Measurements from ENCODE around the gene CYP3A5.
"Not testable (repeated sequence)": the region's sequence is repeated elsewhere in the genome, so short reads cannot be mapped to it uniquely, and the experiment has no call there.

The CYP3A5 gene

DNA sequence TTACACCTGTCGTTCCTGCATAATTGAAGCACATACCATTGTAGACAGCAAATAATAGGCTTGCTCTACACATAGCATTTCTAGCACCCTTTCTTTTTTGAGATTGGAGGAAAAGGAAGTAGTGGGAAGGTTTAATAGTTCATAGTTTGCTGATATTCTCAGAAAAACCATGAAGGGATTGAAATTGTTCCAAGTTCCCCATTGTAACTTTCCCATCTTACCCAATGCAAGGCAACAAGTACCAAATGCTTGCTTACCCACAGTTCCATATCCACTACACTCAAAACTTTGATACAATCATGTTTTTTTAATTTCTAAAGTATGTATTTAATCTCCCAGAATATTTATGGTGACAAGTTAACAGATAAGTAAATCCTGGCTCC is 13.8 kb downstream of the CYP3A5 start:
- no peak overlapping the region for H2BK5ac ChIP-seq (ENCODE audit: low read length)
- no peaks in the 10 kb centered on the region for H3K27me3 ChIP-seq (ENCODE audit: control insufficient read depth in 3 of 3, insufficient read depth in 3 of 3, low read depth in 1 of 3, low read length in 3 of 3)
- no peak overlapping the region for H3K23ac ChIP-seq (ENCODE audit: low read depth, low read length, poor library complexity)
- no peaks in the 10 kb centered on the region for H3K79me1 ChIP-seq (ENCODE audit: low read depth, low read length)
- no peak overlapping the region for H3K4me3 ChIP-seq (ENCODE audit: low read length in 2 of 2)
- WGBS, 2 donors (ENCODE audit: extremely low coverage in 2 of 2, insufficient read length in 2 of 2, insufficient replicate concordance in 1 of 2): no CpG with 5 or more reads among the region's 1 CpG
- H3K4me2 ChIP-seq (ENCODE audit: insufficient read depth, low read length, poor library complexity, severe bottlenecking): no peak overlapping the region
- no peak overlapping the region for H3K14ac ChIP-seq (ENCODE audit: low read length)
- no peak overlapping the region for H2AFZ ChIP-seq (ENCODE audit: low read length)
- H2AK5ac ChIP-seq (ENCODE audit: low read depth, low read length): no peak overlapping the region
- no peak overlapping the region for H4K8ac ChIP-seq (ENCODE audit: low read depth, low read length)
- H3K9me3 ChIP-seq (replicated peaks in 1 of 2; ENCODE audit: control insufficient read depth in 2 of 2, insufficient read depth in 1 of 2, low read depth in 1 of 2, low read length in 2 of 2): no peaks in the 10 kb centered on the region
- H3K9ac ChIP-seq (ENCODE audit: low read depth, low read length, poor library complexity): no peak overlapping the region
- no peak overlapping the region for H3K27ac ChIP-seq (replicated peaks; ENCODE audit: low read length)
- H2BK15ac ChIP-seq (ENCODE audit: low read length): no peak overlapping the region
- no peak overlapping the region for H3K18ac ChIP-seq (ENCODE audit: low read length)
- no peak overlapping the region for H2BK12ac ChIP-seq (ENCODE audit: low read length)
- no peaks in the 10 kb centered on the region for H3K36me3 ChIP-seq (replicated peaks in 1 of 2; ENCODE audit: control insufficient read depth in 2 of 2, insufficient read depth in 2 of 2, low read length in 2 of 2)
- no peak for DNase-seq (ENCODE audit: low spot score)
- H3K4ac ChIP-seq (ENCODE audit: low read length): no peak overlapping the region
- no peak overlapping the region for H4K91ac ChIP-seq (ENCODE audit: low read depth, low read length, poor library complexity)
- H3K4me1 ChIP-seq (ENCODE audit: control insufficient read depth in 2 of 2, insufficient read depth in 1 of 2, low read depth in 1 of 2, low read length in 2 of 2): no peaks in the 10 kb centered on the region
- H2BK120ac ChIP-seq (ENCODE audit: low read depth, low read length): no peak overlapping the region

DNA sequence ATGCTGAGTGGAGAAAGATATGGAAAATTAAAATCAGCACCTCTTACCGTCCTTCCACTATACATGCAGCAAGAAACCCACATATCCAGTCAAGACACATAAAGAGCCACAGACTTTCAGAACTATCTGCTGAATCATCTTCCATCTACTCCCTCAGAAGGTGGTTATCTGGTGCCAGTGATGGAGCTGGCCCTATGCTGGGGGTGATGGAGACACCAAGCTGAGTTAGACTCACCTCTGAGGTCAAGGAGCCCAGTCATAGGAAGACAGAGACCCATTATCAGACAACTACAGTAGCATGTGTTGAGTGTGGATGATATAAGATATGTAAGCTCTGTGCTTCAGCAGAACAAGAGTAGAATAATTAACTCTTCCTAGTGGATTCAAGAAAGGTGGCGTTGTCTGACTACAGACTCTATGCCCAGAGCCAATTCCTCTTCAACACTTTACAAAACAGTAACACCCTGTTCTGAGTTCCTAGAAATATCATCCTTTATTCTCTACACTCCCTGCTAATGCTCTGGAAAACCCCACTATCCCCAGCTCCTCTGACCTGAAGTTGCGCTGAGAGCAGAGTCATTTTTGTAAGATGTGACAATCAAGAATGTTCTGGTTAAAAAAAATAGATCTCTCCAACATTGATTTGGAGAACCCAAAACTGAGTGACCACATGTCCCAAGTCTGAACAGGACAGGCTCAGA is 14.3 kb downstream of the CYP3A5 start:
- Histone ChIP-seq H2BK5ac (ENCODE audit: low read length) (no peak overlapping the region), H3K36me3 (replicated peaks in 1 of 2; ENCODE audit: control insufficient read depth in 2 of 2, insufficient read depth in 2 of 2, low read length in 2 of 2) (no peaks in the 10 kb centered on the region), H3K9me3 (replicated peaks in 1 of 2; ENCODE audit: control insufficient read depth in 2 of 2, insufficient read depth in 1 of 2, low read depth in 1 of 2, low read length in 2 of 2) (no peaks in the 10 kb centered on the region), H3K14ac (ENCODE audit: low read length) (no peak overlapping the region), H3K9ac (ENCODE audit: low read depth, low read length, poor library complexity) (no peak overlapping the region), H3K4me2 (ENCODE audit: insufficient read depth, low read length, poor library complexity, severe bottlenecking) (no peak overlapping the region), H3K4me3 (ENCODE audit: low read length in 2 of 2) (no peak overlapping the region), H3K79me1 (ENCODE audit: low read depth, low read length) (no peaks in the 10 kb centered on the region), H2BK15ac (ENCODE audit: low read length) (no peak overlapping the region), H3K4ac (ENCODE audit: low read length) (no peak overlapping the region), H3K23ac (ENCODE audit: low read depth, low read length, poor library complexity) (no peak overlapping the region), H3K27me3 (ENCODE audit: control insufficient read depth in 3 of 3, insufficient read depth in 3 of 3, low read depth in 1 of 3, low read length in 3 of 3) (no peaks in the 10 kb centered on the region), H3K18ac (ENCODE audit: low read length) (no peak overlapping the region), H3K27ac (replicated peaks; ENCODE audit: low read length) (no peak overlapping the region), H4K8ac (ENCODE audit: low read depth, low read length) (no peak overlapping the region), H2AK5ac (ENCODE audit: low read depth, low read length) (no peak overlapping the region), H3K4me1 (ENCODE audit: control insufficient read depth in 2 of 2, insufficient read depth in 1 of 2, low read depth in 1 of 2, low read length in 2 of 2) (no peaks in the 10 kb centered on the region), H2AFZ (ENCODE audit: low read length) (no peak overlapping the region), H2BK12ac (ENCODE audit: low read length) (no peak overlapping the region), H4K91ac (ENCODE audit: low read depth, low read length, poor library complexity) (no peak overlapping the region), H2BK120ac (ENCODE audit: low read depth, low read length) (no peak overlapping the region)
- WGBS, 2 donors (ENCODE audit: extremely low coverage in 2 of 2, insufficient read length in 2 of 2, insufficient replicate concordance in 1 of 2): no CpG with 5 or more reads among the region's 3 CpGs
- DNase-seq (ENCODE audit: low spot score): no peak

DNA sequence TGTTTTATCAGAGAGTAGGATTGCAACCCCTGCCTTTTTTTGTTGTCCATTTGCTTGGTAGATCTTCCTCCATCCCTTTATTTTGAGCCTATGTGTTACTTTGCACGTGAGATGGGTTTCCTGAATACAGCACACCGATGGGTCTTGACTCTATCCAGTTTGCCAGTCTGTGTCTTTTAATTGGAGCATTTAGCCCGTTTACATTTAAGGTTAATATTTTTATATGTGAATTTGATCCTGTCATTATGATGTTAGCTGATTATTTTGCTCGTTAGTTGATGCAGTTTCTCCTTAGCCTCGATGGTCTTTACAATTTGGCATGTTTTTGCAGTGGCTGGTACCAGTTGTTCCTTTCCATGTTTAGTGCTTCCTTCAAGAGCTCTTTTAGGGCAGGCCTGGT is 21.9 kb downstream of the CYP3A5 start:
- H3K4me1 ChIP-seq (ENCODE audit: control insufficient read depth in 2 of 2, insufficient read depth in 1 of 2, low read depth in 1 of 2, low read length in 2 of 2); H2BK12ac ChIP-seq (ENCODE audit: low read length); H4K8ac ChIP-seq (ENCODE audit: low read depth, low read length); H3K27ac ChIP-seq (replicated peaks; ENCODE audit: low read length); H2BK5ac ChIP-seq (ENCODE audit: low read length); H3K9ac ChIP-seq (ENCODE audit: low read depth, low read length, poor library complexity); H2AK5ac ChIP-seq (ENCODE audit: low read depth, low read length); H3K18ac ChIP-seq (ENCODE audit: low read length); H3K27me3 ChIP-seq (ENCODE audit: control insufficient read depth in 3 of 3, insufficient read depth in 3 of 3, low read depth in 1 of 3, low read length in 3 of 3); H3K4ac ChIP-seq (ENCODE audit: low read length); H3K23ac ChIP-seq (ENCODE audit: low read depth, low read length, poor library complexity); H3K14ac ChIP-seq (ENCODE audit: low read length); H2BK120ac ChIP-seq (ENCODE audit: low read depth, low read length); H2AFZ ChIP-seq (ENCODE audit: low read length); H3K36me3 ChIP-seq (replicated peaks in 1 of 2; ENCODE audit: control insufficient read depth in 2 of 2, insufficient read depth in 2 of 2, low read length in 2 of 2); H4K91ac ChIP-seq (ENCODE audit: low read depth, low read length, poor library complexity); DNase-seq (ENCODE audit: low spot score); H3K9me3 ChIP-seq (replicated peaks in 1 of 2; ENCODE audit: control insufficient read depth in 2 of 2, insufficient read depth in 1 of 2, low read depth in 1 of 2, low read length in 2 of 2); H3K4me3 ChIP-seq (ENCODE audit: low read length in 2 of 2); H3K4me2 ChIP-seq (ENCODE audit: insufficient read depth, low read length, poor library complexity, severe bottlenecking); H3K79me1 ChIP-seq (ENCODE audit: low read depth, low read length); H2BK15ac ChIP-seq (ENCODE audit: low read length): not testable (repeated sequence)
- WGBS, 2 donors (ENCODE audit: extremely low coverage in 2 of 2, insufficient read length in 2 of 2, insufficient replicate concordance in 1 of 2): no CpG with 5 or more reads among the region's 5 CpGs

DNA sequence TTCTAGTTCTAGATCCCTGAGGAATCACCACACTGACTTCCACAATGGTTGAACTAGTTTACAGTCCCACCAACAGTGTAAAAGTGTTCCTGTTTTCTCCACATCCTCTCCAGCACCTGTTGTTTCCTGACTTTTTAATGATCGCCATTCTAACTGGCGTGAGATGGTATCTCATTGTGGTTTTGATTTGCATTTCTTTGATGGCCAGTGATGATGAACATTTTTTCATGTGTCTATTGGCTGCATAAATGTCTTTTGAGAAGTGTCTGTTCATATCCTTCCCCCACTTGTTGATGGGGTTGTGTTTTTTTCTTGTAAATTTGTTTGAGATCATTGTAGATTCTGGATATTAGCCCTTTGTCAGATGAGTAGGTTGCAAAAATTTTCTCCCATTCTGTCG is 25.2 kb downstream of the CYP3A5 start:
- H3K9ac ChIP-seq (ENCODE audit: low read depth, low read length, poor library complexity); H3K36me3 ChIP-seq (replicated peaks in 1 of 2; ENCODE audit: control insufficient read depth in 2 of 2, insufficient read depth in 2 of 2, low read length in 2 of 2); H2BK12ac ChIP-seq (ENCODE audit: low read length); H3K23ac ChIP-seq (ENCODE audit: low read depth, low read length, poor library complexity); H3K4ac ChIP-seq (ENCODE audit: low read length); H2AFZ ChIP-seq (ENCODE audit: low read length); H3K27me3 ChIP-seq (ENCODE audit: control insufficient read depth in 3 of 3, insufficient read depth in 3 of 3, low read depth in 1 of 3, low read length in 3 of 3); H3K79me1 ChIP-seq (ENCODE audit: low read depth, low read length); H3K4me2 ChIP-seq (ENCODE audit: insufficient read depth, low read length, poor library complexity, severe bottlenecking); H3K27ac ChIP-seq (replicated peaks; ENCODE audit: low read length); H3K4me1 ChIP-seq (ENCODE audit: control insufficient read depth in 2 of 2, insufficient read depth in 1 of 2, low read depth in 1 of 2, low read length in 2 of 2); DNase-seq (ENCODE audit: low spot score); H3K18ac ChIP-seq (ENCODE audit: low read length); H2BK120ac ChIP-seq (ENCODE audit: low read depth, low read length); H2BK5ac ChIP-seq (ENCODE audit: low read length); H4K91ac ChIP-seq (ENCODE audit: low read depth, low read length, poor library complexity); H4K8ac ChIP-seq (ENCODE audit: low read depth, low read length); H3K9me3 ChIP-seq (replicated peaks in 1 of 2; ENCODE audit: control insufficient read depth in 2 of 2, insufficient read depth in 1 of 2, low read depth in 1 of 2, low read length in 2 of 2); H2BK15ac ChIP-seq (ENCODE audit: low read length); H3K4me3 ChIP-seq (ENCODE audit: low read length in 2 of 2); H3K14ac ChIP-seq (ENCODE audit: low read length); H2AK5ac ChIP-seq (ENCODE audit: low read depth, low read length): not testable (repeated sequence)
- no CpG with 5 or more reads among the region's 3 CpGs for WGBS, 2 donors (ENCODE audit: extremely low coverage in 2 of 2, insufficient read length in 2 of 2, insufficient replicate concordance in 1 of 2)

Measured in neuronal stem cell (in vitro differentiated cells).